ENCODE measurements around the gene PAX3. TPM values are rescaled to one million over a fixed set of nuclear protein-coding genes. Genes with fewer than 3 reads are reported as not detected.
A peak's percentile ranks its signal among the peaks of the same experiment; 100 is the strongest.

PAX3 gene
- total and polyA plus RNA-seq, 4 donors: not detected

GRCh38 chr2:222307978-222308730 is 9.4 kb upstream of the PAX3 start:
- H3K27ac ChIP-seq (ENCODE audit: low read depth in 1 of 2, low read length in 2 of 2): no peak overlapping the region
- peaks cover 10 to 39% (median 23%) of the 10 kb centered on the region in 4 donors for H3K27me3 ChIP-seq (ENCODE audit: control insufficient read depth in 4 of 4, insufficient read depth in 4 of 4, low read length in 3 of 4)
- WGBS: 10% methylated on average over 11 of the region's 11 CpGs
- peaks cover 8 to 24% (median 21%) of the 10 kb centered on the region in 4 donors for H3K4me1 ChIP-seq (ENCODE audit: control insufficient read depth in 4 of 4, insufficient read depth in 4 of 4, low read length in 3 of 4)
- H3K9me3 ChIP-seq (ENCODE audit: control insufficient read depth in 4 of 4, low read length in 3 of 4): peaks cover 0 to 3% (median 0%) of the 10 kb centered on the region in 4 donors
- H3K36me3 ChIP-seq (ENCODE audit: control insufficient read depth in 4 of 4, insufficient read depth in 3 of 4, low read depth in 1 of 4, low read length in 3 of 4): no peaks in the 10 kb centered on the region
- TF ChIP-seq JUND (IDR thresholded peaks at IDR 0.05): no peak
- TF ChIP-seq HNF4A (conservative IDR thresholded peaks at IDR 0.05): no peak
- TF ChIP-seq EGR1 (IDR thresholded peaks at IDR 0.05; ENCODE audit: low read depth in 2 of 2): no peak
- TF ChIP-seq NR2F2 (IDR thresholded peaks at IDR 0.05): no peak
- H3K9ac ChIP-seq (ENCODE audit: low read depth in 1 of 2, low read length in 2 of 2): no peak overlapping the region
- no peak overlapping the region for H3K4me3 ChIP-seq (ENCODE audit: low read depth in 1 of 3, low read length in 3 of 3)
- DNase-seq (ENCODE audit: low spot score): no peak

DNA sequence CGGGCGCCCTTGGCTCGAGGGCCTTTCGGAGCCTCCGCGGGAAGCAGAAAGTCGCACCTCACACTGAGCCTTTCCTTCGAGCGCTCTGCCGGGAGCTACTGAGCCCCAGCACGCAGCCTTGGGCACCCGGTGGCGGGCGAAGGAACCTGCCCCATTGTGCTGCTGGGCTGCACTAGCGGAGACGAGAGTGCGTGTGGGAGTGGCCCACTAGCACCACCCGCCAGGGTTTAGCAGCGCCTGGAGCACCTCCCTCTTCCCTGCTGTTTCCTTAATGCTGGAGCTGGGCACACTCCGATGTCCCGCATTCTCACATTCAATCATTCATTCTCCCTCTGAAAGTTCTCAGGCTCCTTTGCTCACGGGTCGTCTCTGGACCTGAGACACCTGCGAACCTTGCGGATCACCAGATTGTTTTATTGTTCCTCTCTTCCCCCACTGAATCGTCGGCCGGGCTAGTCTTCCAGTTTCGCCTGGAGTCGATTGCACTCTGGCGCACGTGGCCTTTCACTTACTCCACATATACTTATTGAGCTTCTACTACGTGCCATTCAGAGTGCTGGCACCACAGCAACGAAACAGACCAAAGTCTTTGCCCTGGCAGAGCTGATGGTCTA is 8.5 kb upstream of the PAX3 start:
- no peak overlapping the region for H3K9ac ChIP-seq (ENCODE audit: low read depth in 1 of 2, low read length in 2 of 2)
- H3K27me3 ChIP-seq (ENCODE audit: control insufficient read depth in 4 of 4, insufficient read depth in 4 of 4, low read length in 3 of 4): peaks cover 10 to 39% (median 24%) of the 10 kb centered on the region in 4 donors
- peaks cover 8 to 24% (median 21%) of the 10 kb centered on the region in 4 donors for H3K4me1 ChIP-seq (ENCODE audit: control insufficient read depth in 4 of 4, insufficient read depth in 4 of 4, low read length in 3 of 4)
- H3K36me3 ChIP-seq (ENCODE audit: control insufficient read depth in 4 of 4, insufficient read depth in 3 of 4, low read depth in 1 of 4, low read length in 3 of 4): no peaks in the 10 kb centered on the region
- no peak overlapping the region for H3K4me3 ChIP-seq (ENCODE audit: low read depth in 1 of 3, low read length in 3 of 3)
- TF ChIP-seq HNF4A (conservative IDR thresholded peaks at IDR 0.05) (no peak), FOXA1 (IDR thresholded peaks at IDR 0.05) (no peak), RAD21 (IDR thresholded peaks at IDR 0.05) (no peak), RXRA (IDR thresholded peaks at IDR 0.05) (no peak), GABPA (IDR thresholded peaks at IDR 0.05 in 1 of 2, conservative IDR thresholded peaks at IDR 0.05 in 1 of 2) (no peak), YY1 (IDR thresholded peaks at IDR 0.05) (no peak), MAX (IDR thresholded peaks at IDR 0.05) (no peak), NR2F2 (IDR thresholded peaks at IDR 0.05) (no peak), EGR1 (IDR thresholded peaks at IDR 0.05; ENCODE audit: low read depth in 2 of 2) (no peak), TAF1 (conservative IDR thresholded peaks at IDR 0.05) (no peak)
- TF ChIP-seq, protein P1, sequence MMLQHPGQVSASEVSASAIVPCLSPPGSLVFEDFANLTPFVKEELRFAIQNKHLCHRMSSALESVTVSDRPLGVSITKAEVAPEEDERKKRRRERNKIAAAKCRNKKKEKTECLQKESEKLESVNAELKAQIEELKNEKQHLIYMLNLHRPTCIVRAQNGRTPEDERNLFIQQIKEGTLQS (IDR thresholded peaks at IDR 0.05): no peak
- TF ChIP-seq, protein P2, sequence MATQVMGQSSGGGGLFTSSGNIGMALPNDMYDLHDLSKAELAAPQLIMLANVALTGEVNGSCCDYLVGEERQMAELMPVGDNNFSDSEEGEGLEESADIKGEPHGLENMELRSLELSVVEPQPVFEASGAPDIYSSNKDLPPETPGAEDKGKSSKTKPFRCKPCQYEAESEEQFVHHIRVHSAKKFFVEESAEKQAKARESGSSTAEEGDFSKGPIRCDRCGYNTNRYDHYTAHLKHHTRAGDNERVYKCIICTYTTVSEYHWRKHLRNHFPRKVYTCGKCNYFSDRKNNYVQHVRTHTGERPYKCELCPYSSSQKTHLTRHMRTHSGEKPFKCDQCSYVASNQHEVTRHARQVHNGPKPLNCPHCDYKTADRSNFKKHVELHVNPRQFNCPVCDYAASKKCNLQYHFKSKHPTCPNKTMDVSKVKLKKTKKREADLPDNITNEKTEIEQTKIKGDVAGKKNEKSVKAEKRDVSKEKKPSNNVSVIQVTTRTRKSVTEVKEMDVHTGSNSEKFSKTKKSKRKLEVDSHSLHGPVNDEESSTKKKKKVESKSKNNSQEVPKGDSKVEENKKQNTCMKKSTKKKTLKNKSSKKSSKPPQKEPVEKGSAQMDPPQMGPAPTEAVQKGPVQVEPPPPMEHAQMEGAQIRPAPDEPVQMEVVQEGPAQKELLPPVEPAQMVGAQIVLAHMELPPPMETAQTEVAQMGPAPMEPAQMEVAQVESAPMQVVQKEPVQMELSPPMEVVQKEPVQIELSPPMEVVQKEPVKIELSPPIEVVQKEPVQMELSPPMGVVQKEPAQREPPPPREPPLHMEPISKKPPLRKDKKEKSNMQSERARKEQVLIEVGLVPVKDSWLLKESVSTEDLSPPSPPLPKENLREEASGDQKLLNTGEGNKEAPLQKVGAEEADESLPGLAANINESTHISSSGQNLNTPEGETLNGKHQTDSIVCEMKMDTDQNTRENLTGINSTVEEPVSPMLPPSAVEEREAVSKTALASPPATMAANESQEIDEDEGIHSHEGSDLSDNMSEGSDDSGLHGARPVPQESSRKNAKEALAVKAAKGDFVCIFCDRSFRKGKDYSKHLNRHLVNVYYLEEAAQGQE (IDR thresholded peaks at IDR 0.05): no peak
- TF ChIP-seq, protein P3, sequence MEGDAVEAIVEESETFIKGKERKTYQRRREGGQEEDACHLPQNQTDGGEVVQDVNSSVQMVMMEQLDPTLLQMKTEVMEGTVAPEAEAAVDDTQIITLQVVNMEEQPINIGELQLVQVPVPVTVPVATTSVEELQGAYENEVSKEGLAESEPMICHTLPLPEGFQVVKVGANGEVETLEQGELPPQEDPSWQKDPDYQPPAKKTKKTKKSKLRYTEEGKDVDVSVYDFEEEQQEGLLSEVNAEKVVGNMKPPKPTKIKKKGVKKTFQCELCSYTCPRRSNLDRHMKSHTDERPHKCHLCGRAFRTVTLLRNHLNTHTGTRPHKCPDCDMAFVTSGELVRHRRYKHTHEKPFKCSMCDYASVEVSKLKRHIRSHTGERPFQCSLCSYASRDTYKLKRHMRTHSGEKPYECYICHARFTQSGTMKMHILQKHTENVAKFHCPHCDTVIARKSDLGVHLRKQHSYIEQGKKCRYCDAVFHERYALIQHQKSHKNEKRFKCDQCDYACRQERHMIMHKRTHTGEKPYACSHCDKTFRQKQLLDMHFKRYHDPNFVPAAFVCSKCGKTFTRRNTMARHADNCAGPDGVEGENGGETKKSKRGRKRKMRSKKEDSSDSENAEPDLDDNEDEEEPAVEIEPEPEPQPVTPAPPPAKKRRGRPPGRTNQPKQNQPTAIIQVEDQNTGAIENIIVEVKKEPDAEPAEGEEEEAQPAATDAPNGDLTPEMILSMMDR (IDR thresholded peaks at IDR 0.05; ENCODE audit: low read depth, low read length, missing input control): no peak
- TF ChIP-seq, protein P4, sequence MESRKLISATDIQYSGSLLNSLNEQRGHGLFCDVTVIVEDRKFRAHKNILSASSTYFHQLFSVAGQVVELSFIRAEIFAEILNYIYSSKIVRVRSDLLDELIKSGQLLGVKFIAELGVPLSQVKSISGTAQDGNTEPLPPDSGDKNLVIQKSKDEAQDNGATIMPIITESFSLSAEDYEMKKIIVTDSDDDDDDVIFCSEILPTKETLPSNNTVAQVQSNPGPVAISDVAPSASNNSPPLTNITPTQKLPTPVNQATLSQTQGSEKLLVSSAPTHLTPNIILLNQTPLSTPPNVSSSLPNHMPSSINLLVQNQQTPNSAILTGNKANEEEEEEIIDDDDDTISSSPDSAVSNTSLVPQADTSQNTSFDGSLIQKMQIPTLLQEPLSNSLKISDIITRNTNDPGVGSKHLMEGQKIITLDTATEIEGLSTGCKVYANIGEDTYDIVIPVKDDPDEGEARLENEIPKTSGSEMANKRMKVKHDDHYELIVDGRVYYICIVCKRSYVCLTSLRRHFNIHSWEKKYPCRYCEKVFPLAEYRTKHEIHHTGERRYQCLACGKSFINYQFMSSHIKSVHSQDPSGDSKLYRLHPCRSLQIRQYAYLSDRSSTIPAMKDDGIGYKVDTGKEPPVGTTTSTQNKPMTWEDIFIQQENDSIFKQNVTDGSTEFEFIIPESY (IDR thresholded peaks at IDR 0.05): no peak
- DNase-seq (ENCODE audit: low spot score): peak; percentile 29
- WGBS: 4% methylated on average over 34 of the region's 34 CpGs
- H3K9me3 ChIP-seq (ENCODE audit: control insufficient read depth in 4 of 4, low read length in 3 of 4): peaks cover 0 to 4% (median 2%) of the 10 kb centered on the region in 4 donors
- H3K27ac ChIP-seq (ENCODE audit: low read depth in 1 of 2, low read length in 2 of 2): no peak overlapping the region
